ENCODE measurements around the gene MIB2.

The MIB2 gene

DNA sequence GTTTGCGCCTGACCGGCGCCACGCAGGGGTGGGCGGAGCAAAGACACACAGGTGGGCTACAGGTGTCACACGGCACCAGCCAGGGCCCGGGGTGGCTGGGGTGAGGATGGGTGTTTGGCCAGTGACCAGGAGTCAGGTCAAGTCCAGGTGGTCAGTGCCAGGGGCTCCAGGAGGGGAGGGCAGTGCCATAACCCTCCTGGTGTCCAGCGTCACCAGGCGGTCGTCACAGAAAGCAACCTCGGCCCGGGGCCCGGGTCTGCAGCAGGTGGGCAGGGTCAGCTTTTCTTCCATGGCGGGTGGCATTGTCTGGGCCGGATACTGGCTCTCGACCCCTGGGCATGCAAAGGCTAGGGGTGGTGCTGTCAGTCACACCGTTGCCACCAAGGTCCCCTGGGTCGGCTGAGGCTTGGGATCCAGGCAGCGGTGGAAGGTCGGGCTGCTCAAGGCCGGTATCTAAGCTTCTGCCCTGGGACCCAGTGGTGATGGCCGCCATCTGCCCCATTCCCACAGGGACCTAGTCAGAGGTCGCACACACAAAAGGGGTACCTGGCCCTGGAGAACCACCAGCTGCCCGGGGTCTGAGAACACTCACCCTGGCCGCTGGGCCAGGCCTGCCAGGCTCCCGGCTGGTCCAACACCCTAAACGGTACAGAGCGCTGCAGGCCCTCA, 17.1 kb upstream of the MIB2 start:
- DNase-seq (ENCODE audit: low spot score): no peak

DNA sequence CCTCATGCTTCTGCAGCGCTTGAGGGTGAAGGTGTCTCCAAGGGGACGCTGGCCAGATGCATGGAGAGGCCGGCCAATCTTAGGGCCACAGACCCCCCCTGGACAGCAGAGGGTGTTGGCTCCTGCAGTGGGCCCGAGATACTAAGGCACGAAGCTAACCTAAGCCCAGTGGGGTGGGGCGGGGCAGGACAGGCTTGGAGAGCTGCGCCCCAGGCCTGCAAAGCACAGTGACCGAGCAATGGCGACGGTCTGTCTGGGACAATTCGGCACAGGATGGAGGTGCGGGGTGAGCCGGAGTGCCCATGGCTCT, 16.6 kb upstream of the MIB2 start:
- DNase-seq (ENCODE audit: low spot score): no peak

DNA sequence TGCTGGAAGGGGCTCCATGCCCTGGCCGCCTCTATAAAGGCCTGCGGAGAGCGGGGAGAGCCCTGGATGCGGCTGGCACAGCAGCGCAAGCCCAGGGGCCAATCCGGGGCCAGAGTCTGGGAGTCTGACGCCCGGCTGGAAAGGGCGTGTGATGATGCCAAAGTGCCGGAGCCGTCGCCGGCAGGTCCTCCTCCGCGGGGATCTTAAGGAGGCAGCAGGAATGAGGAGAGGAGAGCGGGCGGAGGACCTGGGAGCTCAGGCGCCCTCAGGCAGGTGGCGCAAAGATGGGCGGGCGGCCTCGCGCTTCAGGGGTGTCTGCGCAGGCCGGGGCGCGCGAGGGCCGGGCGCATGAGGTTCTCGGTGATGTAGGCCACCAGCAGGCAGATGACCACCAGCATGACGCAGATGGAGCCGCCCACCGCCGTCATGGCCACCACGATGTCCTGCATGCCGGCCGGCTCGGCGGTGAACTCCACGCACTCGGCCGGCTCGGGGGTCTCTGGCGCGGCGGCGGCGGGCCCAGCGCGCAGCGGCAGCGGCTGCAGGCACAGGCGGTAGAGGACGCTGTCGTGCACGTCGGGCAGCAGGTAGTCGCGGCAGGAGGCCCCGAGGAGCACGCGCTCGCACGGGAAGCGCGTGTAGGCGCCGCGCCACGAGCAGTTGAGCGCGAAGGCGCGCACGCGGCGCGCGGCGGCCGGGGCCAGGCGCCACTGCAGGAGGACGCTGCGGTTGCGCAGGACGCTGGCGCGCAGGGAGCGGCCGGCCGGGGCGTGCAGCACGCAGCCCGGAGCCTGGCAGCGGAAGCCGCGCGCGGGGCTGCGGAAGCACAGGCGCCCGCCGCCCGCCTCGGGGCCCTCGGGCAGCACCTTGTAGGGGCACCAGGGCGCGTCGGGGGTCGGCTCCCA, 16.0 kb upstream of the MIB2 start:
- peak; percentile 88 for DNase-seq (ENCODE audit: low spot score)

DNA sequence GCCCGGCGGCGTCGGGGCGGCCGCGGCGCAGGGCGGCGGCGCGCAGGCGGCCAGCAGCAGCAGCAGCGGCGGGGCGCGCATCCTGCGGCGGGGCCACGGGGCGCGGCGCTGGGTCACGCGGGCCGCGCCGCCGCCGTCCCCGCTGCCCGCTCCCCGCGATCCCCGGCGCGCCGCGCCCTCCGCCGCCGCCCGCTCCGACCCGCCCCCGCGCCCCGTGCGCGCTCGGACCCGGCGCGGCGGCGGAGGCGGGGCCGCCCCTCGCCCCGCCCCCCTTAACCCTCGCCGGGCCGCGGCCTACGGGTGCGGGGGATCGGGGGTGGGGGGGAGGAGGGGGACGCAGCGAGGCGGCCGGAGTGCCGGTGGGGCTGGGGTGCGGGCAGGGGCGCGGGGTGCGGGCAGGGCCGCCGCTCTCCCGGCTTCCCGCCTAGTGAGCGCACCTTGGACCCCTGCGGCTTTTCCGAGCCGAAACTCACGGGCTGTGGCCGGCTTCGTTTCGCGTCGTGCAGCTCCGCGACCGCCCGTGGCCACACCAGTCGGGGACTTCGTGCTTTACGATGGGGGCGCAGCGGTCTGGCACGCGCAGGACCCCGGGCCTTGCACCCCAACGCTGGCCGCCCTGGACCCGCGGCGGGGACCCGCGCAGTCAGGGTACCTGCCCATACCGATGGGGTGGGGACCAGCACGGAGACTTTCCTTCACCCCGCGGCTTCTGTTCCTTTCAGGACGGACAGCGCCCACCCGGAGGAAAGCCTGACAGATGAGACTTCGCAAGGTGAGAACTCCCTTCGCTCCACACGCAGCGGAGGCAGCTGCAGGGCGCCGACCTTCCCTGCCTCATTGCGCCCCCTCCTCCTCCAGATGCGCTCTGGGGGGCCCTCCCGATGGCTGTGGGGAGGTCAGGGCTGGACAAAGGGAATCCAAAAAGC, 15.1 kb upstream of the MIB2 start, which contains the start of gene FNDC10:
TSS of gene FNDC10 (minus strand) at position 201 of the 926 bp plus-strand sequence. CDS start at position 81, 120 bp downstream.
- DNase-seq (ENCODE audit: low spot score): peak; percentile 55

DNA sequence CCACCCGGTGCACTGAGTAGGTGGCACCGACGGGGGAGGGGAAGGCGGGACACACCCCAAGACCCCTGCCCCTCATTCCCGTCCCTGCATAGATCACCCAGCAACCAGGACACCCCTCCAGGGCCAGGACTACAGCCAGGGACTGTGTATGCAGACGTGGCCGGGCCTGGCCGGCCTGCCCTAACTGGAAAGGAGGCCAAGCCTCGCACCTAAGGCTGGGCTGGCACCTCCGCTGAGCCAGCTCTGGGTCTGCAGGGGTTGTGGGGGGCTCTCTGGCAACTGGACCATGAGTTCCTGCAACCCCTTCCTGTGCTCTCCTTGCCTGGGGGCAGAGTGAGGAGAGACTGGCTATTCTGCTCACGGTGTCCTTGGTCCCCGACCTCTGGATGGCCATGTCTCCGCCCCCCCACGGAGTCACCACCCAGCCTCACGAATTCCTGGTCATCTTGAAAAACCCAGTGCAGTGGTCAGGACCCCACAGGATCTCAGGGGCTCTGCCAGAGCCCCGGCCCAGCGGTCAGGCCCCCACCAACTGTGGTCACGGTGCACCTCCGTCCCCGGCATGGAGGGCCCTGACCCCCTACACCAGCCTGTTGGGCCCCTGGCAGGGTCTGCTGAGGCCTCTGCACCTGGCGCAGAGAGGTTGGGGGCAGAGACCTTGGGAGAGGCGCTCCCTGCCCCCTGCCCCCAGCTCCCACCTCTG, 14.3 kb upstream of the MIB2 start:
- no peak for DNase-seq (ENCODE audit: low spot score)

DNA sequence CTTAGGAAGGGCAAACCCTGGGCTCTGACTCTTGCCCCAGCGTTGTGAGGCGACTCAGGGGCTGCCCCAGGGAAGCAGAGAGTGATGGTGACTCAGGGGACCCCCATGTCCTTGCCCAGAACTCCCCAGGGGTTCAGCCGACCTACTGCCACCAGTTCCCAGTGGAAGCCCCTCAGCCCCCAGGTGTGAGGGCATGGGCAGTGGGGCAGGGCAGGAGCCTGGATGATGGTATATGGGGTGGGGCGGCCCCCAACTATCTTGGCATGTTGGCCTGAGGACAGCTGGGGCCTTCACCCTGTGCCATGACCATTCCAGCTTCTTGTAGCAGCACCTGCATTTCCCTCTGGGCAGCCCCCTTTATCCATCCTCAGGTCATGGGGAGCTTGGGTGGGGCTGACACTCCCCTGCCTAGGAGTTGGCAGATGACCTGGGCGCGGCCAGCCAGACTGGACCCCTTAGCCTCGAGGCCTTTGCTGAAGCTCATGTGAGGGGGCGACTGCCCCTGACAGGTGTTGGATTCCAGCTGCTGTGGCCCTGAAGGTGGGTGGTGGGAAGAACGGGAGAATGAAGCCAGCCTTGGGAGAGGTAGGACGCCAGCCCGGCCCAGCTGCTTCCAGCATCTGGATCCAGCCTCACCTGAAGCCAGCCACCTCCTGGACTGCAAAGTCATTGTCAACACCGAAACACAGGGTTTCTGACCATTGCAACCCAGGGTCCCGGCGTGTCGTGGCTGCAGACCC, 13.6 kb upstream of the MIB2 start:
- no peak for DNase-seq (ENCODE audit: low spot score)

DNA sequence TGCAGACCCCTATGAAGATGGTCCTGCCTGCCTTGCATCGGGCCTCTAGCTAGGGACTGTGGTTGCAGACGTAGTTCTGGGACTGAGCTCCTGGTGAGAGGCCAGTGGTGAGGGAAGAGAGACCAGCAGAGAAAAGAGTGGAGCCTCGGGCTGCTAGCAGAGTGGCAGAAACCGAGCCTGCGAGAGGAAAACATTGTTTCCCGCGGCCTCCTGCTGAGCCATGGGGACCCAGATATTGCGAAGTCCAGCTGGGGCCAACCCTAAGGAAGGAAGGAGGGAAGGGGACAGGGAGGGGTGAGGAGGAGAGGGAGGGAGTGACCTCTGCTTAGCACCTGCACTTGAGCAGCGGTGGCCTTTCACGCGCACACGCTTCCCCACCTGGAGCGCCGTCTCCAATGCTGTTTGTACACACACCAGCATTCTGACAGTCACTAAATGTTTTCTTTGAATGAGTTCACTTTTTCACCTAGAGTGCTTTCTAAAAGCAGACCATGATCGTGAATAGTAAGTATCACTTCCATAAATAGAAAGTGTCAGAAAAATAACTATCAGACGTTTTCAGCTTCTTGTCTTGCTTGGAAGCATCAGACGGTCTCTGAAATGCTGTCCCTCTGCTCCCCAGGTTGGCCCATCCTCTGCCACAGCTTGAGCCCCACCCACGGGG, 12.9 kb upstream of the MIB2 start:
- DNase-seq (ENCODE audit: low spot score): no peak

DNA sequence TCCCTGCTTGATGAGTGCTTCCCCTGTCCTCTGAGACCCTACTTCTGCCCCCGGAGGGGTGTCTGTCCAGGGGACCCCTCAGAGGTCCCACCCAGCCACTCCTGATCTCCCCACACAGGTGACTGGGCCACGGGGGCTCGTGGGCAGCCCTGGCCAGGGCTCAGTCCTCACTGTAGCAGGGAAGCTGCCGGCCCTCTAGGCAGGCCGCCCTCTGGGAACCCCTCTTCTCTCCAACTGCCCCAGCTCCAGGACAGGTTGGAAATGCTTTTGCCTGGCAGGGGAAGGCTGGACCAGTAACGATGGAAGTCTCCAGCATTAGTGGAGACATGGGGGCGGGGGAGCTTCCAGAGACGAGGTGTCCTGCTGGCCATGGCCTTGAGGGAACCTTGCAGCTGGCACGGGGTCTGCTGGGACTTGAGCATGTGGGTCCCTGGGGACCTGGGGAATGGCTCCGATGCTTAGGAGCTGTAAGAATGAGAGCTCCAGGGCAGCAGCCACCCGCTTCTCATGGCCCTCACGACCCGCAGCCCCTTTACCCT, 12.3 kb upstream of the MIB2 start:
- no peak for DNase-seq (ENCODE audit: low spot score)

DNA sequence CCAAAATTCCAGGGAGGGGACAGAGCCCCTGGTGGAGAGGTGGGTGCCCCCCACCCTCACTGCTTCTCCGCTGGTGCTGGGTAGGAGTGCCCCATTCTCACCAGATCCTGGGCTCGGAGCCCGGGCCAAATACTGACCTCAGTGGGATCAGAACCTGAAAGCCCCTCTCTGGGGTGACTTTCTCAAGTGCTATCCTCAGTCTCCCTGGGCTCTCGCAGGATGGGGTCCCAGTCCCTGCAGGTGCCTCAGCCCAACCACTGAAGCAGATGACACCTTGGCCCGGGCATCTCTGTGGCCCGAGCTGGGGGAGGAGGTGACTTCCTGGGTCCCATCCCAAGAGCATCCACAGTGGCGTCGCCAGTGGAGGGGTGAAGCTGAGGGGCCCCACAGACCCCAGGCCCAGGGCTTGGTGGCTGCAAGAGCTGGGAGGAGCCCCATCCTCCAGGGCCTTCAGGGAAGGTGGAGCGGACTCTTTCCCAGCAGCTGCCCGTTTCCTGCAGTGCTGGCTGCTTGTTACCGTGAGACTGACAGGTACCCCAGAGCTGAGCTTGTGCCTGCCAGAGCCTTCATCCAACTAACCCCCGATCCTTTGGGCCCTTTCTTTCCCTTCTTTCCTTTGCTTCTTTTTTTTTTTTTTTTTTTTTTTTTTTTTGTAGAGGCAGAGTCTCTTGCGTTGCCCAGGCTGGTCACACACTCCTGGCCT, 11.5 kb upstream of the MIB2 start:
- no peak for DNase-seq (ENCODE audit: low spot score)

DNA sequence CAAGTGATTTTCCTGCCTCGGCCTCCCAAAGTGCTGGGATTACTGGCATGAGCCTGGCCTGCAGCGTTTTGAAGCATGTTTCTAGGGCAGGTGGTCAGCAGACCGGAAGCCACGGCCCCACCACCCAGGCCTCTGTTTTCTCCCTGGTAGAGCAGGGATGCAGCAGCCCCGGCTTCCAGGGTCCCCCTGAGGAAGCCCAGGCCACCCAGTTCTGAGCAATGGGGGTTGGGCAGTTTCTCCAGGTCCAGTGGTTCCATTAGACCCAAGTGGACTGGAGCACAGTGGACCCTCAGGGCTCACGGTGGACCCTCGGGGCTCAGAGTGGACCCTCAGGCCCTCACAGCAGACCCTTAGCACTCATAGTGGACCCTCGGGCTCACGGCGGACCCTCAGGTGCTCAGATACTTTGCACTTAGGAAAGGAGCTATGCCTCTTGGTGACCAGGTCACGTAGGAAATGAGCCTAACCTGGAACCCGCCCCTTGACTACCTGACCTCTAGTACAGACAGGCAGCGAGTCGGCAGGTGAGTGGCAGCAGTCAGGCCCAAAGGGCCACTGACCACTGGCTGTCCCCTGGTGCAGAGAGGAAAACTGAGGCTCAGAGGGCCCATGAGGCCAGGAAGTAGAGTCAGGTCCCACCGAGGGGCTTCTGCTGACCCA, 10.8 kb upstream of the MIB2 start:
- no peak for DNase-seq (ENCODE audit: low spot score)

DNA sequence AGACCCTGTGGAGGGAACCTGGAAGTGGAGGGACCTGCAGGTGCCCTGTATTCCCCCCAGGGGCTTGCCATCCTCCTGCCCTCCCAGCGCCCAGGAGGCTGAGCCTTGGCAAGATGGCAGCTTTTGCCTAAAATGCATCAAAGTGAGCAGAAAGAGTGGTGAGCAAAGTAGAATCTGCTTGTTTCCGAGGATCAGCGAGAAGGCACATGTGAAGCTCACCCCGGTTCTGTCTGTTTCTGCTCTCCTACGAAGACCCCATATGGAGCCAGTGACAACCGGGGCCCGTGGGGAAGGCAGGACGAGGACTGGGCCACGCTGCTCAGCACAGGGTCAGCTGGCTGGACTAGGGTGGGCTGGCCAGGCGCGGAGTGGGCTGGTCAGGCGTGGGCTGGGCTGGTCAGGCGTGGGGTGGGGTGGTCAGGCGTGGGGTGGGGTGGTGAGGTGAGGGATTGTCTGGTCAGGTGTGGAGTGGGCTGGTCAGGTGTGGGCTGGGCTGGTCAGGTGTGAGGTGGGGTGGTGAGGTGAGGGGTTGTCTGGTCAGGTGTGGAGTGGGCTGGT, 10.2 kb upstream of the MIB2 start:
- DNase-seq (ENCODE audit: low spot score): no peak

DNA sequence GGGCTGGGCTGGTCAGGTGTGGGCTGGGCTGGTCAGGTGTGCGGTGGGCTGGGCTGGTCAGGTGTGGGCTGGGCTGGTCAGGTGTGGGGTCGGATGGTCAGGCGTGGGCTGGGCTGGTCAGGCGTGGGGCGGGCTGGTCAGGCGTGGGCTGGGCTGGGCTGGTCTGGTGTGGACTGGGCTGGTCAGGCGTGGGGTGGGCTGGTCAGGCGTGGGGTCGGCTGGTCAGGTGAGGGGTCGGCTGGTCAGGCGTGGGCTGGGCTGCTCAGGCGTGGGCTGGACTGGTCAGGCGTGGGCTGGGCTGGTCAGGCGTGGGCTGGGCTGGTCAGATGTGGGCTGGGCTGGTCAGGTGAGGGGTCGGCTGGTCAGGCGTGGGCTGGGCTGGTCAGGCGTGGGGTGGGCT, 9.6 kb upstream of the MIB2 start:
- DNase-seq (ENCODE audit: low spot score): no peak

DNA sequence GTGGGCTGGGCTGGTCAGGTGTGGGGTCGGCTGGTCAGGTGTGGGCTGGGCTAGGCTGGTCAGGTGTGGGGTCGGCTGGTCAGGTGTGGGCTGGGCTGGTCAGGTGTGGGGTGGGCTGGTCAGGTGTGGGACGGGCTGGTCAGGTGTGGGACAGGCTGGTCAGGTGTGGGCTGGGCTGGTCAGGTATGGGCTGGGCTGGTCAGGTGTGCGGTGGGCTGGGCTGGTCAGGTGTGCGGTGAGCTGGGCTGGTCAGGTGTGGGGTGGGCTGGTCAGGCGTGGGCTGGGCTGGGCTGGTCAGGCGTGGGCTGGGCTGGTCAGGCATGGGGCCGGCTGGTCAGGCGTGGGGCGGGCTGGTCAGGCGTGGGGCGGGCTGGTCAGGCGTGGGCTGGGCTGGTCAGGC, 9.1 kb upstream of the MIB2 start:
- DNase-seq (ENCODE audit: low spot score): no peak

DNA sequence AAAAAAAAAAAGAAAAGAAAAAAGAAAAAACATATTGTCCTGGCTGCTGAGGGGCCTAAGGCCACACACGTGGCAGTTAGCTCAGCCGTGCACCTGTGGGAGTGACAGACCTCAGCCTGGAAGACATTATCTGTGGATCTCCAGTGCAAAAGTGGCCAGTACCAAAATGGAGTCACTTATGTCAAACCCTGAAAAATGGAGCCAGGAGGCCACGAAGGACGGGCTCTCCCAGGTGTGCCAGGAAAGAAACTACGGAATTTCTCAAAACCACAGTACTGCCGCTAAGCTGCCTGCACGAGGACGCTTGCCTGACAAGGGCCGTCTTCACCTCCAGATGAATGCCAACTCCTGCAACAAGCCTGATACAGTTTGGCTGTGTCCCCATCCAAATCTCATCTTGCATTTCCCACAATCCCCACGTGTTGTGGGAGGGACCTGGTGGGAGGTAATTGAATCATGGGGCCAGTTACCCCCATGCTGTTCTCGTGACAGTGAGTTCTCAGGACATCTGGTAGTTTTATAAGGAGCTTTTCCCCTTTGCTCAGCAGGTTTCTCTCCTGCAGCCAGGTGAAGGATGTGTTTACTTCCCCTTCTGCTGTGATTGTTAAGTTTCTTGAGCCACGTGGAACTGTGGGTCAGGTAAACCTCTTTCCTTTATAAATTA, 5.3 kb upstream of the MIB2 start:
- no peak for DNase-seq (ENCODE audit: low spot score)

DNA sequence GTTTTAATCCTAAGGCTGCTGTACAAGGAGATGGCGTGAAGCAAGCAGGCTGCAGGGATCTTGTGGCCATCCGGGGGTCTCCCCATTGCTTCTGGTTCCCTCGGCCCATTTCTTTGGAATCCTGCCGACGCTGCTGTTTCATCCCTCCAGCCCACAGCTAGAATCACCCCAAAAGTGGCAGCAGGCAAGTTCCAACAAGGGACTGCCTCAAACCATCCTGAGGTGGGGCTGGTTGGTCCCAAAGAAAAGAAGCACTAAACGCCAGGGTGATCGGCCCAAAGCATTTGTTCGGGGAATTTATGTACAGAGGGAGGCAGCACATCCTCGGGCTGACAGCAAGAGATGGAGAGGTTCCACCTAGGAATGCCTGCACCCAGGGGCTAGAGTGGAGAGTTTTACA, 4.5 kb upstream of the MIB2 start:
- no peak for DNase-seq (ENCODE audit: low spot score)

DNA sequence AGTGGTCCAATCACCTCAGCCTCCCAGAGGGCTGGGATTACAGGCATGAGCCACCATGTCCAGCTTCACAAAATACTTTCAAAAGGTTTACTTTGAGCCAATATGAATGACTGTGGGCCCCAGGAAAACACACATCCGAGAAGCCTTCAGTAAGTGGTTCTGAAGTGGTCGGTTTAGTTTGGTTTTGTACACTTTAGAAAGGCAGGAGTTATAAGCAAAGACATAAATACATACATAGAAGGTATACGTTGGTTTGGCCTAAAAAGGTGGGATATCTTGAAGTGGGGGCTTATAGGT, 3.2 kb upstream of the MIB2 start:
- no peak for DNase-seq (ENCODE audit: low spot score)

DNA sequence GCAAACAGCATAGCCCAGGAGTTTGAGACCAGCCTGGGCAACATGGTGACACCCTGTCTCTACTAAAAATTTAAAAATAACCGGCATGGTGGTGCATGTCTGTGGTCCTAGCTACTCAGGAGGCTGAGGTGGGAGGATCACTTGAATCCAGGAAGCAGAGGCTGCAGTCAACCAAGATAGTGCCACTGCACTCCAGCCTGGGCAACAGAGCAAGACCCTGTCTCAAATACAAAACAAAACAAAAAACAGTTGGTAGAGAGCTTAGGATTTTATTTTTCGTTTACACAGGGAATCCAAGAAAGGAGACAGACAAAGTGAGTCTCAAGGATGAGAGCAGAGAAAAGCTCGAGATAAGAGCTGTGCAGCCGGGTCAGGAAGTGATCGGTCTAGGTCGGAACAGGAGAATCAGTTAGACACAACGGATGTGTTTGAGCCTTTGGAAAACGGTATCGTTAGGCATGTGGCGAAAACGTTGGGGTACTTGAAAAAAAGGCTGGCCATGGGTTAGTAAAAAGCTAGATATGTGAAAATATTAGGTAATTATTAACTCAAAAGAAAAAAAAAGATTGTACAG, 1.7 kb upstream of the MIB2 start:
- DNase-seq (ENCODE audit: low spot score): no peak
